Measurements from ENCODE around the gene SOX18. TPM values are rescaled to one million over a fixed set of nuclear protein-coding genes. Genes with fewer than 3 reads are reported as not detected.

SOX18 gene
- total and polyA plus RNA-seq, 7 experiments from 2014 or later: 0.20 to 1.7 TPM; not detected in 5

DNA sequence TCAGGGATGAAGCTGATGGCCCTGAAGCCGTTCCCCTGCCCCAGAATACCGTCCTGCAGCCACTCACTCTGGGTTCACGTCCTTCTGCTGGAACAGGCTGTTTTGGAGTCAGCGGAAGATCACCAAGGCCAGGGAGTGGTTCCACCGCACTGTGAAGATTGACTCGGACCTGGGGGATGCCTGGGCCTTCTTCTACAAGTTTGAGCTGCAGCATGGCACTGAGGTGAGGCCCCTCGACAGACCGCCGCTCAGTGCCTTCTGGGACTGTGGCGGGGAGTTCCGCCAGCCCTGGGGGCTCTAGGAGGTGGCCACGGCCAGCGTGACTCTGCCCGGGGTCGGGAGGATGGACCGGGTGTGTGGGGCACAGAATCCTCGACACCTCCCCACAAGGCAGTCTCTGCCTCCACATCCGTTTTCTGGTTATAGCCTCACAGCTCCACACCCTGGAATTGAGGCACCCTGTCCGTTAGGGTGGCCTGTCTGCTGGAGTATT lies 17.6 kb downstream of the SOX18 start:
- POLR2A ChIA-PET: interaction anchor here (0.7 kb wide), 1 partner anchor 39 kb away, joined by 6 read pairs; no protein-coding TSS in a partner anchor
- Histone ChIP-seq H3K4me1 (ENCODE audit: control insufficient read depth in 2 of 2, insufficient read depth in 2 of 2, low read length in 2 of 2) (peaks cover 4 to 29% of the 10 kb centered on the region in 2 donors), H3K27me3 (ENCODE audit: control insufficient read depth in 2 of 2, insufficient read depth in 2 of 2, low read length in 2 of 2) (no peaks in the 10 kb centered on the region), H3K9me3 (ENCODE audit: control insufficient read depth in 2 of 3, low read length in 3 of 3) (no peaks in the 10 kb centered on the region), H3K36me3 (ENCODE audit: control insufficient read depth in 2 of 3, insufficient read depth in 3 of 3, low read length in 3 of 3) (peaks cover 30 to 83% (median 40%) of the 10 kb centered on the region in 3 experiments), H3K27ac (ENCODE audit: low read depth, low read length) (no peak overlapping the region), H3K4me3 (ENCODE audit: low read length) (no peak overlapping the region)
- H3K4me1 Mint-ChIP-seq: peaks cover 4 to 30% (median 5%) of the 10 kb centered on the region in 7 donors
- H3K27me3 Mint-ChIP-seq: no peaks in the 10 kb centered on the region
- H3K9me3 Mint-ChIP-seq: no peaks in the 10 kb centered on the region
- CTCF ChIA-PET: interaction anchor here (0.7 kb wide), 1 partner anchor 88 kb away, joined by 3 read pairs; no protein-coding TSS in a partner anchor
- H3K27ac Mint-ChIP-seq: no peak overlapping the region
- no peak for DNase-seq
- H3K36me3 Mint-ChIP-seq: peaks cover 0 to 41% (median 13%) of the 10 kb centered on the region in 5 donors
- intact Hi-C loops (cut with micrococcal nuclease): no loop called here
- ATAC-seq: no peak
- H3K4me3 Mint-ChIP-seq: no peak overlapping the region

DNA sequence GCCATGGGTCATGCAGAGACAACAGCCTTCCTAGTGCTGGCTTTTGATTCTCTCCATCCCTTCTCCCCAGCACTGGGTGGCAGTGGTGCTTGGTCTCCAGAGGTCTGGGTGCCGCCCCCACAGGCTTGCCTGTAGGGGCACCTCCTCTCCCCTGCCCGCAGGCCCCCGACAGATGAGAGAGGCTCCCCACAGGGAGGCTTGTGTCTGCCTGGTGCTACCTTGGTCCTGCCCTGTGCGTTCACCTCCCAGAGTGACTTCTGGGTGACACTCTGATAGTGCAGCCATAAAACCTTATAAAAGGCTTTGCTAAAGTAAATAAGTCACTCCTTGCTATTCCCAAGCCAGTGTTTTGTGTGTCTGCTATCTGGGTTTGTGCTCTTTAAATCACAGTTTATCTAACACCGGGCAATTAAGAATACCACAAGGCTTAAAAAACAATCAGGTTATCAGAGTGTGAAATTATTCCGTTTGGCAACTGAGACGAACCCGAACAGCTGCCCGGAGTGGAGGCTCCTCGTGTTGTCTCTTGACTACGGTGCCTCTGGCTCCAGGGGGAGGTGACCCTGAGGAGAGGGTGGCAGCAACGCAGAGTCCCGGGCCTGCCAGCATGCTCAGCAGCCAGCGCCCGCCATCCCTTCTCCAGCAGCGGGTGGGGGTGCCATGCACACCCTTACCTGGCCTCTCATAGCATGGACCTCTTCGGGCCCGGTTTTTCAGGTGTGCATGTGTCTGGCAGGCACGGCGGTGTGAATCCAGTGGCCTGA lies 18.9 kb downstream of the SOX18 start:
- Histone ChIP-seq H3K27me3 (ENCODE audit: control insufficient read depth in 2 of 2, insufficient read depth in 2 of 2, low read length in 2 of 2) (no peaks in the 10 kb centered on the region), H3K36me3 (ENCODE audit: control insufficient read depth in 2 of 3, insufficient read depth in 3 of 3, low read length in 3 of 3) (peaks cover 40 to 96% (median 49%) of the 10 kb centered on the region in 3 experiments), H3K4me1 (ENCODE audit: control insufficient read depth in 2 of 2, insufficient read depth in 2 of 2, low read length in 2 of 2) (peaks cover 0 to 16% of the 10 kb centered on the region in 2 donors), H3K9me3 (ENCODE audit: control insufficient read depth in 2 of 3, low read length in 3 of 3) (no peaks in the 10 kb centered on the region), H3K27ac (ENCODE audit: low read depth, low read length) (peak overlapping the region; percentile 7), H3K4me3 (ENCODE audit: low read length) (no peak overlapping the region)
- H3K27me3 Mint-ChIP-seq: no peaks in the 10 kb centered on the region
- H3K4me3 Mint-ChIP-seq: no peak overlapping the region
- ChIA-PET POLR2A (no interaction called here), CTCF (no interaction called here)
- H3K36me3 Mint-ChIP-seq: peaks cover 0 to 48% (median 15%) of the 10 kb centered on the region in 5 donors
- no peak for ATAC-seq
- intact Hi-C loops (cut with micrococcal nuclease): no loop called here
- H3K9me3 Mint-ChIP-seq: no peaks in the 10 kb centered on the region
- H3K27ac Mint-ChIP-seq: peak overlapping the region in 1 of 9 donors; percentile 23
- no peak for DNase-seq
- H3K4me1 Mint-ChIP-seq: peaks cover 4 to 21% (median 6%) of the 10 kb centered on the region in 7 donors

DNA sequence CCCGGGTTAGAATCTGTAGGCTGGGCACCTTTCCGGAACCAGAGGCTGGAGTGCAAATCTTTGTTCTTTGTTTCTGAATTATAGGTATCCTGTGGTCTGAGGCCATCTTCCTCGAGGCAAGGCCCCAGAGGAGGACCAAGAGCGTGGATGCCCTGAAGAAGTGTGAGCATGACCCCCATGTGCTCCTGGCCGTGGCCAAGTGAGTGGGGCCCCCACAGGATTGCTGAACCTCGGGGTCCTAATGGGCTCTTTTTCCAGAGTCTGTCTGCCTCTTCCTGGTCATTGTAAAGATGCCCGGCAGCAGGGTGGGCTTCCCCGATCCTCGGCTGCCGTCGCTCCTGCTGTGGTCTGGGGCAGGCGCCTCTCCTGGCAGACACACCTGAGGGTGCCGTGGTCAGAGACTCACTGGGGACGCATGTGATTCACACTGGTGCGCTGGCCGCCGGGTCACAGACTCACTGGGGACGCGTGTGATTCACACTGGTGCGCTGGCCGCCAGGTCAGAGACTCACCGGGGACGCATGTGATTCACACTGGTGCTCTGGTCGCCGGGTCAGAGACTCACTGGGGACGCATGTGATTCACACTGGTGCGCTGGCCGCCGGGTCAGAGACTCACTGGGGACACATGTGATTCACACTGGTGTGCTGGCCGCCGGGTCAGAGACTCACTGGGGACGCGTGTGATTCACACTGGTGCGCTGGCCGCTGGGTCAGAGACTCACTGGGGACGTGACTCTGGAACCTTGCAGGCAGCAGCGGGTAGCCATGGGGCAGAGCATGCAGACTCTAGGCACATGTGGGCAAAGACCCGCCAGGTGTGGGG lies 19.9 kb downstream of the SOX18 start:
- Histone ChIP-seq H3K9me3 (ENCODE audit: control insufficient read depth in 2 of 3, low read length in 3 of 3) (no peaks in the 10 kb centered on the region), H3K27me3 (ENCODE audit: control insufficient read depth in 2 of 2, insufficient read depth in 2 of 2, low read length in 2 of 2) (no peaks in the 10 kb centered on the region), H3K4me1 (ENCODE audit: control insufficient read depth in 2 of 2, insufficient read depth in 2 of 2, low read length in 2 of 2) (peaks cover 0 to 5% of the 10 kb centered on the region in 2 donors), H3K36me3 (ENCODE audit: control insufficient read depth in 2 of 3, insufficient read depth in 3 of 3, low read length in 3 of 3) (peaks cover 48 to 97% (median 58%) of the 10 kb centered on the region in 3 experiments), H3K27ac (ENCODE audit: low read depth, low read length) (no peak overlapping the region), H3K4me3 (ENCODE audit: low read length) (no peak overlapping the region)
- CTCF ChIA-PET: no interaction called here
- Mint-ChIP-seq H3K4me1 (peaks cover 0 to 11% (median 3%) of the 10 kb centered on the region in 7 donors), H3K9me3 (no peaks in the 10 kb centered on the region), H3K36me3 (peaks cover 0 to 53% (median 15%) of the 10 kb centered on the region in 5 donors), H3K4me3 (no peak overlapping the region), H3K27me3 (no peaks in the 10 kb centered on the region), H3K27ac (no peak overlapping the region)
- ATAC-seq (no peak), DNase-seq (no peak)
- intact Hi-C loops (cut with micrococcal nuclease): no loop called here
- POLR2A ChIA-PET: no interaction called here

DNA sequence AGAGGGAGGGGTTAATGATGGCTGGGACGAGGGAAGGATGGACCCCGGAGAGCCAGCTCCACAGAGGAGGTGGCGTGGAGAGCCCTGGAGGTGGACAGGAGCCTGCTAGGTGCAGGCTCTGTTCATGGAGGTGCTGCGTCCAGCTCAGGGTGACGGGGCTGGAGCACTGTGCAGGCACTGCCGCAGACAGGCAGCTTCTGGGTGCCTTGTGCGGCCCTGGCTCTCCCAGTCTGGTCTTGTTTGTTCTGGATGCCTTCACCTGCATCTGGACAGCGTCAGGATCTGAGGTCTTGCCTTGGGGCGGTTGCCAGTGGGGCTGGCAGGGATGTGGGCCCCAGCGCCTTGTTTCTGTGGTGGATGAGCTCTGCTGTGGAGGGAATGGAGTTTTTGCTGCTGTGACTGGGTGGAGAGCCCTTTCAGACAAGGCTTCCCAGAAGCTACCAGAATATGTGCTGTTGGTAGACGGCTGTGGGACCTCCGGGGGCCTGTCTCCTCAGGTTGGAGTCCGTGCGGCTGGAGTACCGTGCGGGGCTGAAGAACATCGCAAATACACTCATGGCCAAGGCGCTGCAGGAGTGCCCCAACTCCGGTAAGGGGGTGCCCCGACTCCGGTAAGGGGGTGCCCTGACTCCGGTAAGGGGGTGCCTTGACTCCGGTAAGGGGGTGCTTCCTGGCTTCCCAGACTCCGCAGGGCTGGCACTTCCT lies 21.3 kb downstream of the SOX18 start:
- CTCF ChIA-PET: interaction anchor here (1.0 kb wide), 1 partner anchor 10 kb away, joined by 3 read pairs; no protein-coding TSS in a partner anchor
- Histone ChIP-seq H3K9me3 (ENCODE audit: control insufficient read depth in 2 of 3, low read length in 3 of 3) (no peaks in the 10 kb centered on the region), H3K36me3 (ENCODE audit: control insufficient read depth in 2 of 3, insufficient read depth in 3 of 3, low read length in 3 of 3) (peaks cover 55 to 98% (median 70%) of the 10 kb centered on the region in 3 experiments), H3K4me3 (ENCODE audit: low read length) (no peak overlapping the region), H3K27ac (ENCODE audit: low read depth, low read length) (no peak overlapping the region), H3K27me3 (ENCODE audit: control insufficient read depth in 2 of 2, insufficient read depth in 2 of 2, low read length in 2 of 2) (no peaks in the 10 kb centered on the region), H3K4me1 (ENCODE audit: control insufficient read depth in 2 of 2, insufficient read depth in 2 of 2, low read length in 2 of 2) (no peaks in the 10 kb centered on the region)
- ATAC-seq: no peak
- Mint-ChIP-seq H3K27me3 (no peaks in the 10 kb centered on the region), H3K27ac (peak overlapping the region in 1 of 9 donors; percentile 55), H3K4me1 (peaks cover 0 to 5% (median 0%) of the 10 kb centered on the region in 7 donors), H3K9me3 (no peaks in the 10 kb centered on the region), H3K4me3 (no peak overlapping the region), H3K36me3 (peaks cover 0 to 59% (median 15%) of the 10 kb centered on the region in 5 donors)
- POLR2A ChIA-PET: interaction anchor here (1.0 to 2.1 kb wide), 2 partner anchors 8 to 85 kb away, joined by 3 to 6 read pairs; no protein-coding TSS in a partner anchor
- intact Hi-C loops (cut with micrococcal nuclease): no loop called here
- no peak for DNase-seq

DNA sequence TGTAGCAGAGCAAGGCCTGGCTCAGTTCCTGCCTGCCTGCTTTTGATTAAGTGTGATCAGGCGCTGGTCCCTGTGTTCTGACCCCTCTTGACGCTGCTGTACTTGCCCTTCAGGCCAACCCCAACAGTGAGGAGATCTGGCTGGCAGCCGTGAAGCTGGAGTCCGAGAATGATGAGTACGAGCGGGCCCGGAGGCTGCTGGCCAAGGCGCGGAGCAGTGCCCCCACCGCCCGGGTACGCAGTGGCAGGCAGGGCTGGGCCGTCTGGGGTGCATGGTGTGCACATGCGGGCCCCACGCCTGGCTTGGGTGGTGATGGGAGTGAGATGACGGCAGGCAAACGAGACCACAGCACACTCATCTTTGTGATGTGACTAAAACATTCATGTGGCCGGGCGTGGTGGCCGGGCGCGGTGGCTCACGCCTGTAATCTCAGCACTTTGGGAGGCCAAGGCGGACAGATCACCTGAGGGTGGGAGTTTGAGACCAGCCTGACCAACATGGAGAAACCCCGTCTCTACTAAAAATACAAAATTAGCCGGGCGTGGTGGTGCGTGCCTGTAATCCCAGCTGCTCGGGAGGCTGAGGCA lies 23.5 kb downstream of the SOX18 start:
- Mint-ChIP-seq H3K9me3 (no peaks in the 10 kb centered on the region), H3K4me1 (peaks cover 0 to 9% (median 0%) of the 10 kb centered on the region in 7 donors), H3K27ac (no peak overlapping the region), H3K36me3 (peaks cover 0 to 75% (median 29%) of the 10 kb centered on the region in 5 donors), H3K27me3 (no peaks in the 10 kb centered on the region), H3K4me3 (peak overlapping the region in 1 of 10 donors; percentile 21)
- no peaks in the 10 kb centered on the region for H3K9me3 ChIP-seq (ENCODE audit: control insufficient read depth in 2 of 3, low read length in 3 of 3)
- DNase-seq (no peak), ATAC-seq (no peak)
- H3K27ac ChIP-seq (ENCODE audit: low read depth, low read length): no peak overlapping the region
- ChIA-PET POLR2A (interaction anchor here (1.0 kb wide), 1 partner anchor 13 kb away, joined by 3 read pairs; no protein-coding TSS in a partner anchor), CTCF (no interaction called here)
- peaks cover 62 to 100% (median 68%) of the 10 kb centered on the region in 3 experiments for H3K36me3 ChIP-seq (ENCODE audit: control insufficient read depth in 2 of 3, insufficient read depth in 3 of 3, low read length in 3 of 3)
- H3K27me3 ChIP-seq (ENCODE audit: control insufficient read depth in 2 of 2, insufficient read depth in 2 of 2, low read length in 2 of 2): no peaks in the 10 kb centered on the region
- H3K4me1 ChIP-seq (ENCODE audit: control insufficient read depth in 2 of 2, insufficient read depth in 2 of 2, low read length in 2 of 2): no peaks in the 10 kb centered on the region
- no peak overlapping the region for H3K4me3 ChIP-seq (ENCODE audit: low read length)
- intact Hi-C loops (cut with micrococcal nuclease): no loop called here

All from naive thymus-derived CD4-positive, alpha-beta T cell (primary cell).